ENCODE data around the gene PPME1. TPM values are rescaled to one million over a fixed set of nuclear protein-coding genes. Genes with fewer than 3 reads are reported as not detected.

Gene PPME1
- total RNA-seq, 1 experiment from 2014 or later, result 57.4 TPM

DNA sequence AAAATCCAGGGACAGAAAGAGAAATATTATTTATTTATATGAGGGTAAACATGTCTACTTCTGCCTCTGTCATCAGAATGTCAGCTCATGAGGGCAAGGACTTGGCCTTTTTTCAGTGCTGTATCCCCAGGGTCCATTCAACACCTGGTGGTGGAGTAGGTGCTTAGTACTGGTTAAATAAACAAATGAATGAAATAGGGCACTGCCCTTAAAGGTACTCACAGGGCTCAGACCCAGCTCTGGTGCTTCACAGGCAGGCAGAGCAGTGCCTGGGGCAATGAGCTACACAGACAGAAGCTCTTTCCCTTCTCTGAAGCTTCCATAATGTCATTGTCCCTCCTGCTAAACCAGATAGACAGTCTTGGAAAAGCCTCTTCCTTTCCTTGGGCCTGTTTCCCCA lies 109.4 kb downstream of the PPME1 start:
- peak; percentile 42 for DNase-seq (ENCODE audit: low read depth)

DNA sequence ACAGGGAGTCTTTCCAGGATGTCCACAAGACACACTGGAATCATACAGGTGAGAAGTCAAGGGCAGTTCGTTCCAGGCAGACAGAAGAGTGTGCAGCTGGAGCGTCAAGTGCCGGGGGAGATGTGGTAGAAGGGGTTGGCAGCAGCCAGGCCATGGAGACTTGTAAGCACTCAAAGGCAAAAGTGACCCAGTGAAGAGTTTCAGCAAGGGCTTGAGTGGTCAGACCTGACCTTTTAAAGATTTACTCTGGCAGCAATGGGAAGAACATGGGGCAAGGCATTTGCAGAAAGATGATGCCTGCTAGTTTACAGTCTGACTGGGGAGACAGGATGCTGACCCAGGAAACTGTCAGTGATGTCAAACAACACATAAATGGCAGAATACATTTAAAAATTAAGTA lies 111.3 kb downstream of the PPME1 start:
- DNase-seq (ENCODE audit: low read depth), result no peak

DNA sequence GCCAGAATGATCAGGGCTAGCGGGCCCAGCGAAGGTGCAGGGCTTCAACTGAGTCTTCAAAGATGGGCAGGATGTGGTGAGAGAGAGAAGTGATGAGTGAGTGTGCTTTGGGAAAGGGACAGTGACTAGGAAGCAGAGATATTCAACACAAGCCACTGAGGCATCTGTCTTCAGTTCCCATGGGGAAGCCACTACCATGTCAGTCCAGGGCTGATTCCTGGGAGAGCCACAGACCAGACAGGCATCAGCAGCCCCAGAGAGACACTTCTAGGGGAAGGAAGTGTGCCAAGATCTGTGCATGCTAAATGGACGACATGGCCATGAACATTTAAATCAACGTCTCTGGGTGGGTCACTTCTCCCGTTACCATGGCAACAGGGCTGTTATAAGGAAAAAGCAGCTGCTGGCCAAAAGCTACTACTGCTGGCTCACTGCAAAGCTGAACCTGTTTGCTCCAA lies 111.9 kb downstream of the PPME1 start:
- DNase-seq (ENCODE audit: low read depth), result no peak

DNA sequence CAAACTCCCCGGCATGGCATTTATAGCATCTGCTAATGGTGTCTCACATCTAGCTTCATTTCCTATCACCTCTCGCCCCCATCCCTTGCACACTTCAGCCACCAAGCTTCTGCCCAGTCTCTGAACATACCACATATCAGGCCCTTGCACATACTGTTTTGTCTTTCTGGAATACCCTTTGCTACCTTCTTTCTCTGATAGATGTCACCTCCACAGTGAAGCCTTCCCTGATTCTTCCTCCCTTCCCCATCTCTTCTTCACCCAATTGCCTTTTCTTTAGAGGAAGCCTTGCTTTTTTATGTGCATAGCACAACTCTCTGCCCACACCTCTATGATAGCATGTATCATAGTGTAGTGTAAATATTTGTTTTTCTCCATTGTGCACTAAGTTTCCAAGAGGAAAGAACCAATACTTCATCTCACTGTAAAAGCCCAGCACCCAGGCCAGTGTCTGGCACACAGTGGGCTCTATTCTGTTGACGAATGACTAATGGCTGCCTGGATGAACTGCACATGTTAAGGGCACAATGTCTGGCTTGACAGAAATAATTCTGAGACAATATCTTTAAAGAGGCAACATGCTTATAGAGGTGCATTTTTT lies 112.6 kb downstream of the PPME1 start:
- no peak for DNase-seq (ENCODE audit: low read depth)

DNA sequence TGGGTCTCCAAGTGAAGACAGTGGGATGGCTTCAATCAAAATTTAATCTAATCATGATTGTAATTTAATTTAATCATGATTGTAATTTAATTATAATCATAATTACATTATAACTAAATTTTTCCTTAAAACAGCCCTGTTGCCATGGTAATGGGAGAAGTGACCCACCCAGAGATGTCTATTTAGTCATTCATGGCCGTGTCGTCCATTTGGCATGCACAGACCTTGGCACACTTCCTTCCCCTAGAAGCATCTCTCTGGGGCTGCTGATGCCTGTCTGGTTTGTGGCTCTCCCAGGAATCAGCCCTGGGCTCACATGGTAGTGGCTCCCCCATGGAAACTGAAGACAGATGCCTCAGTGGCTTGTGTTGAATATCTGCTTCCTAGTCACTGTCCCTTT lies 113.4 kb downstream of the PPME1 start:
- DNase-seq (ENCODE audit: low read depth), result peak; percentile 16

DNA sequence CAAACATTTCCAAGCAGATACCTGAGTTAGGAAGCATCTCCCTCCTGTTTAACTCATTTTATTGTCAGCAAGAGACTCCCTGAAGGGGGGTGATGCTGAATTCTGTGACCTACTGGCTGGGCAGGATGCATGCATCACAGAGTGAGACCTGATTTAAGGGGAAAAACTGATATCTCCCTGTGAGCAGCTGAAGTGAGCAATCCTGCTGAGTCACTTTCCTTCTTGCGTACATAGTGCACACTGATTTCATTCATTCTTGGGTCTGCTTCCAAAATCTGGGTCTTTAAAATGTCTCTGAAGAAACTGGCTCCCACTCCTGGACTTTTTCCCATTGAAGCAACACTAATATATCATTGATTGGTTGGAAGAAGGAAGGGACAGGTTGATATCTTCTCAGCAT lies 117.1 kb downstream of the PPME1 start:
- peak; percentile 87 for DNase-seq (ENCODE audit: low read depth)

DNA sequence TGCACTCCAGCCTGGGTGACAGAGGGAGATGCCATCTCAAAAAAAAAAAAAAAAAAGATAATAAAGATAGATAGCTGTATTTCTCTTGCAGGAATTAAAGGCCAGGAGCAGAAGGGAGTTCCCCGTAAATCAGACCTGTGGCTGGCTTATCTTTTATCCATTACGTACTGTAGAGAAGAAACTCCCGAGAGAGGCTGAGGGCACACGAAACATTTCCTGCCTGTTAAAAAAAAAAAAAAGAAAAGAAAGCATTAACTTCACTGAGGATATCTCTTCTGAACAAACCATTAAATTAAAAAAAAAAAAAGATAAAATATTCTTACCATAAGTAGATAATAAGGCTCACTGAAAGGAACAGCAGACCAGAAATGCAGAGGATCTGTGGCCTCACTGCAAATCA lies 117.8 kb downstream of the PPME1 start:
- DNase-seq (ENCODE audit: low read depth), result no peak

DNA sequence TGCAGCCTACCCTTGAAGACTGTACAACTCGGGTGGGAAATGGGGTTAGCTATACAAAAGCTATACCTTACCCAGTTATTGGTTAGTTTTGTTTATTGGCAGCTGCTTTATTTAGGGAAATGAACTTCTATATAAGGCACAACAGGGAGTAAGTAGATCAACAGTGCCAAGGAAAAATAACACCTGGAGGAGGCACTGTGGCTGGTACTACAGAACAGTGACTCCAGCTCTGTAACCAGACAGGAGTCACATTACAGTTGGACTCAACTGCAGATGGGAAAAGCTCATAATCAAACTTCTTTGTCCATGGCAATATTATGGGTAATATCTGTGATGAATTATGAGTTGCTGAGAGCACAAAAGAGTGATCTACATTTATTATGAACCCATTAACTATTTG lies 126.4 kb downstream of the PPME1 start:
- DNase-seq (ENCODE audit: low read depth), result no peak

DNA sequence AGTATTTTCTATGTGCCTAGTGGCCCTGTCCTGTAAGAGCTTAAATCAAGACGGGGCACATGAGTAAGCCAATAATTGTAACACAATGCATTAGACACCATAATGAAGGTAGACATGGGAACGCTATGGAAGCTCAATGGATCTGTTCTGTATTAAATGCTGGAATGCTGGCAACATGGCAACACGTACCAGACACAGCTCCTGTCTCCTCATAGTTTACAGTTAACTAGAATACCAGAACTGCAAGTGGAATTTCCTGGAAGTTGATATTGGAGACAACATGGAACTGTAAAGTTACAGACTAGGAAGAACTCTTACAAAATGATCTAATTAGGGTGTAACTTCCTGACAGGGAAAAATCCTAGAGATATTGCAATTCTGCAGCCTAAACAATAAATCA lies 127.9 kb downstream of the PPME1 start:
- no peak for DNase-seq (ENCODE audit: low read depth)

Other genes with a start within 250 kb of the PPME1 start
- not detected in 2 replicates for gene DNAJB13, start 220.3 kb upstream of the PPME1 start, total RNA-seq (2014; rRNA removed; shearing (Covaris generic))
- gene UCP2, start 188.4 kb upstream of the PPME1 start, total RNA-seq (2014; rRNA removed; shearing (Covaris generic)), result 21.4 and 28.0 TPM in 2 replicates
- 0.10 and 0.15 TPM in 2 replicates for gene UCP3, start 162.2 kb upstream of the PPME1 start, total RNA-seq (2014; rRNA removed; shearing (Covaris generic))
- 16.6 and 22.6 TPM in 2 replicates for gene C2CD3, start 287 bp upstream of the PPME1 start, total RNA-seq (2014; rRNA removed; shearing (Covaris generic))
- 4.2 and 5.4 TPM in 2 replicates for gene P4HA3, start 140.4 kb downstream of the PPME1 start, total RNA-seq (2014; rRNA removed; shearing (Covaris generic))
- gene PGM2L1, start 227.1 kb downstream of the PPME1 start, total RNA-seq (2014; rRNA removed; shearing (Covaris generic)), result 7.0 and 11.9 TPM in 2 replicates

Data from M059J (cell line).